HUES64 (cell line): ENCODE measurements around the gene NFE2L1.

Experiments
- H3K27ac ChIP-seq: 2 replicates; pipeline ENCODE4 v1.7.0; 2013; ENCODE audit warnings: low read depth, low read length, inconsistent platforms
- H3K27me3 ChIP-seq: 2 replicates; pipeline ENCODE4 v1.6.1; 2013; ENCODE audit warnings: mild to moderate bottlenecking, low read length; ENCODE audit not compliant: insufficient read depth
- H3K36me3 ChIP-seq: 2 replicates; pipeline ENCODE4 v1.6.1; 2013; ENCODE audit warnings: mild to moderate bottlenecking, low read length; ENCODE audit not compliant: insufficient read depth
- H3K4me1 ChIP-seq: 2 replicates; pipeline ENCODE4 v1.6.1; 2013; ENCODE audit warnings: mild to moderate bottlenecking, low read length, moderate library complexity; ENCODE audit not compliant: insufficient read depth
- H3K4me3 ChIP-seq: 2 replicates; pipeline ENCODE4 v1.5.1; 2013; ENCODE audit warnings: mild to moderate bottlenecking, low read length, moderate library complexity
- H3K9ac ChIP-seq: 2 replicates; pipeline ENCODE4 v1.6.1; 2013; ENCODE audit warnings: mild to moderate bottlenecking, low read depth, low read length
- H3K9me3 ChIP-seq: 2 replicates; pipeline ENCODE4 v1.6.1; 2013; ENCODE audit warnings: low read depth, low read length; ENCODE audit not compliant: insufficient read depth
- WGBS: fragments of 150-250, 120-280 bp; methylation state at CpG from one replicate; pipeline ENCODE4 v1.1.7; 2013; ENCODE audit warnings: missing lambda C conversion rate; 5-methylcytosine and 5-hydroxymethylcytosine counted together

NFE2L1 gene

DNA sequence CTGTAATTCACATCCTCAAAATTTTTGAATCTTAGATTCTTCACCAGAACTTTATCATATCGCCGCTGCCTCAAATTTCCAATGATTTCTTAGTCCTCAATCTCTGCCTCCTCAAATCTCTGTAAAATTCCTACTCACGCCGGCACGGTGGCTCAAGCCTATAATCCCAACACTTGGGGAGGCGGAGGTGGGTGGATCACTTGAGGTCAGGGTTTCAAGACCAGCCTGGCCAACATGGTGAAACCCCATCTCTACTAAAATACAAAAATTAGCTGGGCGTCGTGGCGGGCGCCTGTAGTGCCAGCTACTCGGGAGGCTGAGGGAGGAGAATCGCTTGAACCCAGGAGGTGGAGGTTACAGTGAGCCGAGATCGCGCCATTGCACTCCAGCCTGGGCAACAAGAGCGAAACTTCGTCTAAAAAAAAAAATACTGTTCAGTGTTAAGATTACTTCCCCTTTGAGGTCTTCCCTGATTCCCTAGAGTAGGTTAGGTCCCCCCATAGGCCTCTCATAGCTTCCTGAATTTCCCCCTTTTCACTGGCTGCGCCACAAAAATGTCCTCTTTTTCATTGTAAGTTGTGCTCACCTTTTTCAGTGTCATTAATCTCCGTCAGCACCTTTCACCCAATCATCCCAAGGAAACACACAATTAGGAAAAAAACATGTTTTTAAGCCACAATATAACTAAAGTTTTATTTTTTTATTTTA is 54.0 kb downstream of the NFE2L1 start:
- no peak overlapping the region for H3K27ac ChIP-seq

DNA sequence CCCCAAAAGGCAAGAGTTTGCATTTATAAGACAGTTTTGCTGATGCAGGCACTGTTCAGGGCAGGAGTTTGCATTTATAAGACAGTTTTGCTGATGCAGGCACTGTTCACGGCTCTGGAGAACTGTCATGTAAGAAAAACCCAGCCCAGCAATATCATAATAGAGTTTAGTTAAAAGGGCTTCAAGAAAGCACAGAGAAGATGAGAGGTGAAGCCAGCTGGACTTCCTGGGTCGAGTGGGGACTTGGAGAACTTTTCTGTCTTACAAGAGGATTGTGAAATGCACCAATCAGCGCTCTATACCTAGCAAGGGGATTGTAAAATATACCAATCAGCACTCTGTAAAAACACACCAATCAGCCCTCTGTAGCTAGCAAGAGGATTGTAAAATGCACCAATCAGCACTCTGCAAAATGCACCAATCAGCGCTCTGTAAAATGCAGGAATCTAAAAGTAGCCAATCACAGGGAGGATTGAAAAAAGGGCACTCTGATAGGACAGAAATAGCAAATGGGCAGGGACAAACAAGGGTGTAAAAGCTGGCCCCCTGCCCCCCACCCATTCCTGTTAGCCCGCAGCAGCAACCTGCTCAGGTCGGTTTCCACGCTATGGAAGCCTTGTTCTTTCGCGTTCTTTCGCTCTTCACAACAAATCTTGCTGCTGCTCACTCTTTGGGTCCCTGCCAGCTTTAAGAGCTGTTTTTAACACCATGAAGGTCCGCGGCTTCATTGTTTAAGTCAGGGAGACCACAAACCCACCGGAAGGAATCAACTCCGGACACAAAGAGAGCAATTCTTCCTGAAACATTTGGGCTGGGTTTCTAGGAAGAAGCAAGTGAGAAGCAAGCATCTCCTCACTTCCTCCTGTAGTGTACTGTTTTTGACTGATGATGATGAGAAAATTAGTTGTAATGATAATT is 54.9 kb downstream of the NFE2L1 start:
- WGBS = 96% methylated on average over 14 of the region's 14 CpGs

More for the DNA sequence above, 54.0 kb downstream of the NFE2L1 start:
- no peaks in the 10 kb centered on the region; the same call in 1 of the 2 replicates for H3K36me3 ChIP-seq
- H3K4me1 ChIP-seq = peaks cover 4% of the 10 kb centered on the region; the same call in 1 of the 2 replicates
- H3K4me3 ChIP-seq = peak overlapping the region; percentile 80
- H3K9me3 ChIP-seq = no peaks in the 10 kb centered on the region
- 90% methylated on average over 19 of the region's 19 CpGs for WGBS
- H3K27me3 ChIP-seq = no peaks in the 10 kb centered on the region
- no peak overlapping the region for H3K9ac ChIP-seq

DNA sequence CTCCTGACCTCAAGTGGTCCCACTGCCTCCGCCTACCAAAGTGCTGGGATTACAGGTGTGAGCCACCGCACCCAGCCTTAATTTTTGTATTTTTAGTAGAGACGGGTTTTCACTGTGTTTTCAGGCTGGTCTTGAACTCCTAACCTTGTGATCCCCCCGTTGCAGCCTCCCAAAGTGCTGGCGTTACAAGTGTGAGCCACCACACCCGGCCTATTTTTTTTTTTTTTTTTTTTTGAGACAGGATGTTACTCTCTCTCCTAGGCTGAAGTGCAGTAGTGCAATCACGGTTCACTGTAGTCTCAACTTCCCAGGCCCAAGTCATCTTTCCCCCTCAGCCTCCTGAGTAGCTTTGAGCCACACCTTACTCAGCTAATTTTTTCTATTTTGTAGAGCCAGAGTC is 56.3 kb downstream of the NFE2L1 start:
- no peaks in the 10 kb centered on the region for H3K9me3 ChIP-seq
- H3K27ac ChIP-seq = no peak overlapping the region
- H3K4me3 ChIP-seq = no peak overlapping the region
- H3K9ac ChIP-seq = no peak overlapping the region
- no peaks in the 10 kb centered on the region for H3K36me3 ChIP-seq
- 91% methylated on average over 7 of the region's 7 CpGs for WGBS
- peaks cover 3% of the 10 kb centered on the region; the same call in 1 of the 2 replicates for H3K4me1 ChIP-seq
- H3K27me3 ChIP-seq = no peaks in the 10 kb centered on the region

More for the DNA sequence above, 54.9 kb downstream of the NFE2L1 start:
- peaks cover 4% of the 10 kb centered on the region; the same call in 1 of the 2 replicates for H3K4me1 ChIP-seq
- no peak overlapping the region for H3K4me3 ChIP-seq
- H3K27me3 ChIP-seq = no peaks in the 10 kb centered on the region
- no peak overlapping the region for H3K27ac ChIP-seq
- no peaks in the 10 kb centered on the region for H3K9me3 ChIP-seq
- no peak overlapping the region for H3K9ac ChIP-seq
- H3K36me3 ChIP-seq = no peaks in the 10 kb centered on the region

DNA sequence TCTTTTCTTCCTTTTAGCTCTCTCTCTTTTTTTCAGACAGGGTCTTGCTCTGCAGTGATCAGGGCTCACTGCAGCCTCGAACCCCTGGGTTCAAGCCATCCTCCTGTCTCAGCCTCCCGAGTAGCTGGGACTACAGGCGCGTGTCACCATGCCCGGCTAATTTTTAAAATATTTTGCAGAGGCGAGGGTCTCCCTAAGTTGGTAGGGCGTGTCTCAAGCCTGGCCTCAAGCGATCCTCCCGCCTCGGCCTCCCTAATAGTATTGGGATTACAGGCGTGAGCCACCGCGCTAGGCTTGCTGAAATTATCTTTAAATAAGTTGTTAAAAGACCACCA is 58.6 kb downstream of the NFE2L1 start:
- H3K27me3 ChIP-seq = no peaks in the 10 kb centered on the region
- H3K9ac ChIP-seq = peak overlapping the region; percentile 85
- no peaks in the 10 kb centered on the region for H3K36me3 ChIP-seq
- no peaks in the 10 kb centered on the region for H3K4me1 ChIP-seq
- H3K4me3 ChIP-seq = peak overlapping the region; percentile 92
- 55% methylated on average over 13 of the region's 13 CpGs for WGBS
- H3K27ac ChIP-seq = peak overlapping the region; percentile 86; the same call in 1 of the 2 replicates
- H3K9me3 ChIP-seq = no peaks in the 10 kb centered on the region

DNA sequence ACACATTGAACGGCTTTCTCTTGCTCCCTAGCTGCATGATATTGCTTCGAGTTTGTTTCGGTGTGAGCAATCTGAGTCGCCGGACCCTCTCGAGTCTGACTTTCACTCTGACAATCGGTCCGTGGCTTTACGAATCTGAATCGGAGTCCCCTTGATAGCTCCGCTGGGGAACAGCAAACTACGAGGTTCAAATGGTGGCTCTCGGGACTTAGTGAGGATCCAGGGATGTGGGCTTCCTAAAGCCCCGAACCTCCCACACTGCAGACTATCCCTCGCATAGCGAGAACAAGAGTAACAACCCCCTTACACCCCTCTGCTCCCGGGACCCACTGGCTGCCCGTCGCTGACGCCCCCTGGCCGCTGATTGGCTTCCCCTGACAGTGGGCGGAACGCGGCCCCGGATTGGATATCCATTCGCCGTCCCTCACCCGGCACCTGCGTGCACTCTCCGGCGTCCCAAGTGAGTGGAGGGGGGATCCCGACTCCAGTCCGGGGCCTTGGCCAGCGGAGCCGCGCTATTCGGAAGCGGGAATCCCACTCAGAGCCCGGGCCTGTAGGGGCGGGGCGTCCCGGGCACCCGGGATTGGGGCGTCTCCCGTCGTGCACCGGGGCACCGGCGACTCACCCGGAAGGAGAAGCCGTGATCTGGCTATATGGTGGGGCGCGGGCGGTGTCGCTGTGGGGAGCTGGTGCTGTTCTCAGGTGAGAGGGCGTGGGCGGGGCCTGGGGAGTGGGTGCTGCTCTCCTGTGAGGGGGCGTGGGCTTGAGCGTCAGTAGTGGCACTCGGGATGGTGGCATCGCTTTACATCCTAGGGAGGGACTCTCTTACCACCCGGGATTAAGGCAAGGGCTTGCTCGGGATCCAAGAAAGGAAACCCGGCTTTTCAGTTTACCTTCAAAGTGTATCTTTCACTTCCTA is 59.2 kb downstream of the NFE2L1 start, which contains the start of gene SNX11:
Gene SNX11, plus strand, starts transcription at position 630 of the 919 bp plus-strand sequence. CDS start 4,278 bp downstream, outside the sequence.
- Histone ChIP-seq H3K4me3 (peak within 1 kb of the TSS; percentile 92), H3K9me3 (no peaks in the 10 kb centered on the region), H3K4me1 (no peaks in the 10 kb centered on the region), H3K36me3 (peaks cover 4% of the 10 kb centered on the region; the same call in 1 of the 2 replicates), H3K27ac (peak within 1 kb of the TSS; percentile 86; the same call in 1 of the 2 replicates), H3K27me3 (no peaks in the 10 kb centered on the region), H3K9ac (peak within 1 kb of the TSS; percentile 85)
- 1% methylated on average over 64 of the region's 64 CpGs for WGBS

DNA sequence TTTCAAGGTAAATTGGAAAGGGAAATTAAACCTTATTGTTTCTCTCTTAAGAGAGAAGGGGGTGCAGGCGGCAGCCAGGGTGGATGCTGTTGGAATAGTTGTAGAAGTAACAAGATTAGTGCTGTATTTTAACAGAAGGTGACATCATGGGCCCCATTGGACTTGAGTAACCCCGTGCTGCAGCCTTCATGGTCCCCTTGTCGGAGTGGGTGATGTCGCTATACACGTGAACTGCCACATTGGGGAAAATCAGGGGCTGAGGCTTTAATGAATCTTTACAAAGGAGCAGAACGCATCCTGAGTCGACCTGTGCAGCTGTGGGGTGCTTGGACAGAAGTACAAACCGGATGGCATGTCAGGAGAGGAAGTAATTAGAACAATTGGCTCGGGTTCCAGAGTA is 62.6 kb downstream of the NFE2L1 start:
- Histone ChIP-seq H3K9ac (no peak overlapping the region), H3K27me3 (no peaks in the 10 kb centered on the region), H3K27ac (no peak overlapping the region), H3K9me3 (no peaks in the 10 kb centered on the region), H3K4me3 (no peak overlapping the region), H3K4me1 (no peaks in the 10 kb centered on the region), H3K36me3 (peaks cover 19% of the 10 kb centered on the region)
- WGBS = 93% methylated on average over 9 of the region's 9 CpGs
